ENCODE measurements around the gene DNAH2.
A peak's percentile ranks its signal among the peaks of the same experiment; 100 is the strongest.

DNAH2 gene

DNA sequence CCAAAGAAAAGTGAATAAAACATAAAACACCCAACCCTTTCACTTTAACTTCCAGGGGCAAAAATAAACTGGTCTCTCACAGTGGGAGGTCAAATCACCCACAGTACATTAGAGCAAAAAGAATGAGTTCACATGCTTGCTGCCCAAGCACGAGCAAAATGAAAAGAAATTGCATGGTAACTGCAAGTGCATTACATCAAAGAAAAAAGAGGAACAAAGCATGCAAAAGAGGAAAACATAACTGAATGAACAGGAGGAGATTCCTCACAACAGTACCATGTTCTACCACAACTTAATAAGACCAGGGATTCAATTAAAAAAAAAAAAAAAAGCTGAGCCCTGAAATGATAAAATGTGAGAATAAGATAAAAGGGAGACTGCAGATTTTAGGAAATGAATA, 12.3 kb downstream of the DNAH2 start:
- Histone ChIP-seq H3K9me3 (ENCODE audit: low read depth, low read length) (no peaks in the 10 kb centered on the region), H3K27ac (no peak overlapping the region), H3K4me3 (no peak overlapping the region), H3K36me3 (ENCODE audit: insufficient read depth, low read length) (no peaks in the 10 kb centered on the region), H3K9ac (ENCODE audit: insufficient read length) (no peak overlapping the region)
- no peak for DNase-seq (ENCODE audit: low read depth, low spot score)
- TF ChIP-seq FOXP2 (optimal IDR thresholded peaks at IDR 0.05; ENCODE audit: control extremely low read depth, extremely low read length, insufficient read depth) = no peak
- no peak for TF ChIP-seq POLR2AphosphoS5 (IDR thresholded peaks at IDR 0.05; ENCODE audit: borderline replicate concordance, low read depth, low read length)
- TF ChIP-seq EZH2 (IDR thresholded peaks at IDR 0.05) = no peak

DNA sequence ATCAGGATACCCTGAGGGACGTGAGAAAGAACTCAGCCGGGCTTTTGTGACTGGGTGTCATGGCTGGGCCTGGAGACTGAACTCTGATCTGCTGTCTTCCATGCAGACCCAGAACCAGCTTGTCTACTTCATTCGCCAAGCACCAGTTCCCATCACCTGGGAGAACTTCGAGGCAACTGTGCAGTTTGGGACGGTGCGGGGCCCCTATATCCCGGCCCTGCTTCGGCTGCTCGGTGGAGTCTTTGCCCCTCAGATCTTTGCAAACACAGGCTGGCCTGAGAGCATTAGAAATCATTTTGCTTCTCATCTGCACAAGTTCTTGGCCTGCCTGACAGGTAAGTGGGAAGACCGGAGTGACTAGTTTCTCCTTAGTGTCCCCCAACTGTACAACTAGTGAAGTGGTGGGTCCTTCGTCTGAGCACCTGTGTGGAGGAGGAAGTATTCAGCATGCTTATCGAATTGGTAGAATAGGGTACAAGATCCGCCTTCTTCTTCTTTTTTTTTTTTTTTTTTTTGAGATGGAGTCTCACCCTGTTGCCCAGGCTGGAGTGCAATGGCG, 15.5 kb downstream of the DNAH2 start:
- no peak overlapping the region for H3K9ac ChIP-seq (ENCODE audit: insufficient read length)

DNA sequence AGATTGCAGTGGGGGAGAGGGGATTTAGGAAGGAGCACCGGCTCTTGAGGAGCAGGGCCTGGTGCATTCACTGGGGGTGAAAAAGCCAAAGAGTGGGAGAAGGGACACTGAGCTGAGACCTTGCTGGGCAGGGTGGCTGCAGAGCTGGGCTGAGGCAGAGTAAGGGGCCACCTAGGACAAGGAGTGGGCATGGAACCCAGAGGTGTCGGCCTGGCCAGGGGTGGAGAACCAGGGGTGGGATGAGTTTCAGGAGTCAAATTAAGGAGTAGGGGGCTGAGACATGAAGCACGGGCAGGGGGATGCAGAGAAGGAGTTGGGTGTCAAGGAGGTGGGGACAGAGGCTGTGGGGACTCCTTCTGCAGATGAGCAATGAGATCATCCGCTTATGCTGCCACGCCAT, 20.1 kb downstream of the DNAH2 start:
- Histone ChIP-seq H3K9ac (ENCODE audit: insufficient read length) (no peak overlapping the region), H3K36me3 (ENCODE audit: insufficient read depth, low read length) (no peaks in the 10 kb centered on the region), H3K4me3 (no peak overlapping the region), H3K9me3 (ENCODE audit: low read depth, low read length) (no peaks in the 10 kb centered on the region), H3K27ac (no peak overlapping the region)
- no peak for TF ChIP-seq POLR2AphosphoS5 (IDR thresholded peaks at IDR 0.05; ENCODE audit: borderline replicate concordance, low read depth, low read length)
- TF ChIP-seq FOXP2 (optimal IDR thresholded peaks at IDR 0.05; ENCODE audit: control extremely low read depth, extremely low read length, insufficient read depth) = no peak
- TF ChIP-seq EZH2 (IDR thresholded peaks at IDR 0.05) = no peak
- no peak for DNase-seq (ENCODE audit: low read depth, low spot score)

More for the DNA sequence above, 15.5 kb downstream of the DNAH2 start:
- Histone ChIP-seq H3K4me3 (no peak overlapping the region), H3K27ac (no peak overlapping the region), H3K36me3 (ENCODE audit: insufficient read depth, low read length) (no peaks in the 10 kb centered on the region), H3K9me3 (ENCODE audit: low read depth, low read length) (no peaks in the 10 kb centered on the region)
- DNase-seq (ENCODE audit: low read depth, low spot score) = no peak
- TF ChIP-seq FOXP2 (optimal IDR thresholded peaks at IDR 0.05; ENCODE audit: control extremely low read depth, extremely low read length, insufficient read depth) (no peak), EZH2 (IDR thresholded peaks at IDR 0.05) (no peak), POLR2AphosphoS5 (IDR thresholded peaks at IDR 0.05; ENCODE audit: borderline replicate concordance, low read depth, low read length) (no peak)

DNA sequence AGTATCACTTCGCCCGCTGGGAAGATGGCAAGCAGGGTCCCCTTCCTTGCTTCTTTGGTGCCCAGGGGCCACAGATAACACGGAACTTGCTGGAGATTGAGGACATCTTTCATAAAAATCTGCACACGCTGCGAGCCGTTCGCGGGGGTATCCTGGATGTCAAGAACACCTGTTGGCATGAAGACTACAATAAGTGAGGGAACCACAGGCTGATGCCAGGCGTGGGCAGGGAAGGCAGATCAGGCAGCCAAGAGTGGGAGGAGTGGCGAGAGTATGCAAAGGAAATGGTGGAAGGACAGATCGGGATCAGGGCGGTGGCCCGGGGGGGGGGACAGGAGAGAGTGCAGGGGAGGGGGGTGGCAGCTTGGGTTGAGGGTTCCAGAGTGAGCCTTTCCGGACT, 22.2 kb downstream of the DNAH2 start:
- Histone ChIP-seq H3K9me3 (ENCODE audit: low read depth, low read length) (no peaks in the 10 kb centered on the region), H3K9ac (ENCODE audit: insufficient read length) (no peak overlapping the region), H3K27ac (no peak overlapping the region), H3K4me3 (no peak overlapping the region), H3K36me3 (ENCODE audit: insufficient read depth, low read length) (no peaks in the 10 kb centered on the region)
- no peak for DNase-seq (ENCODE audit: low read depth, low spot score)
- no peak for TF ChIP-seq EZH2 (IDR thresholded peaks at IDR 0.05)
- no peak for TF ChIP-seq POLR2AphosphoS5 (IDR thresholded peaks at IDR 0.05; ENCODE audit: borderline replicate concordance, low read depth, low read length)
- no peak for TF ChIP-seq FOXP2 (optimal IDR thresholded peaks at IDR 0.05; ENCODE audit: control extremely low read depth, extremely low read length, insufficient read depth)

DNA sequence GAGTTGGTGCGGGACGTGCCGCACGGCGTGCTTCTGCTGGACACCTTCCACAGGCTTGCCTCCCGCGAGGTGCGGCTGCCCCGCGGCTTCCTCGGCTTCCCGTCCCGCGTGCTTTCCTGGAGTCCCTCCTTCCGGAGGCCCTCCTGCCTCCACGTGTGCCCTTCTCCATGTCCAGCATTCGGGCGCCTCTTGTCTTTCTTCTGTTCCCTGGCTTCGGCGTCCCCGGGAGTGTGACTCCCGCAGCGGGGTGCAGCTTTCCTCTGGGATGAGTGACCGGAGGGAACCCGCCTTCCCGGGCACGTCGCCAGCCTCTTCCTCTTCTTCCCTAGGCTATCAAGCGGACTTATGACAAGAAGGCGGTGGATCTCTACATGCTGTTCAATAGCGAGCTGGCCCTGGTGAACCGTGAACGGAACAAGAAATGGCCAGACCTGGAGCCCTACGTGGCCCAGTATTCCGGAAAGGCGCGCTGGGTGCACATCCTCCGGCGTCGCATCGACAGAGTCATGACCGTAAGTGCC, 23.0 kb downstream of the DNAH2 start:
- H3K4me3 ChIP-seq = no peak overlapping the region
- H3K27ac ChIP-seq = no peak overlapping the region
- DNase-seq (ENCODE audit: low read depth, low spot score) = no peak

DNA sequence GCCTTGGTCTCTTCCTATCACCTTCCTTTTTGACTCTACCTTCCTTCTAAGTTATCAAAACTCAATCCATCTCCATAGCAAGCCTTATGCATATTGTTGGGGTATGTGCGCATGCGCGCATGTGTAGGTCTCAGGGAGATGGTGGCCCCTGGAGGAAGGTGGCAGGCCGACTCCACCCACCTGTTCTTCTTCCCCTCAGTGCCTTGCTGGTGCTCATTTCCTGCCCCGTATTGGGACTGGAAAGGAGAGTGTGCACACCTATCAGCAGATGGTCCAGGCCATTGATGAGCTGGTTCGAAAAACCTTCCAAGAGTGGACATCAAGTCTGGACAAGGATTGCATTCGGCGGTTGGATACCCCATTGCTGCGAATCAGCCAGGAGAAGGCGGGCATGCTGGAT, 25.2 kb downstream of the DNAH2 start:
- no peaks in the 10 kb centered on the region for H3K36me3 ChIP-seq (ENCODE audit: insufficient read depth, low read length)
- TF ChIP-seq POLR2AphosphoS5 (IDR thresholded peaks at IDR 0.05; ENCODE audit: borderline replicate concordance, low read depth, low read length) = no peak
- no peak for TF ChIP-seq EZH2 (IDR thresholded peaks at IDR 0.05)
- no peak for TF ChIP-seq FOXP2 (optimal IDR thresholded peaks at IDR 0.05; ENCODE audit: control extremely low read depth, extremely low read length, insufficient read depth)
- no peak overlapping the region for H3K9ac ChIP-seq (ENCODE audit: insufficient read length)
- no peak overlapping the region for H3K27ac ChIP-seq
- H3K4me3 ChIP-seq = no peak overlapping the region
- DNase-seq (ENCODE audit: low read depth, low spot score) = no peak
- no peaks in the 10 kb centered on the region for H3K9me3 ChIP-seq (ENCODE audit: low read depth, low read length)

More for the DNA sequence above, 23.0 kb downstream of the DNAH2 start:
- H3K9ac ChIP-seq (ENCODE audit: insufficient read length) = no peak overlapping the region
- no peaks in the 10 kb centered on the region for H3K9me3 ChIP-seq (ENCODE audit: low read depth, low read length)
- H3K36me3 ChIP-seq (ENCODE audit: insufficient read depth, low read length) = no peaks in the 10 kb centered on the region
- TF ChIP-seq FOXP2 (optimal IDR thresholded peaks at IDR 0.05; ENCODE audit: control extremely low read depth, extremely low read length, insufficient read depth) (no peak), EZH2 (IDR thresholded peaks at IDR 0.05) (no peak), POLR2AphosphoS5 (IDR thresholded peaks at IDR 0.05; ENCODE audit: borderline replicate concordance, low read depth, low read length) (no peak)

DNA sequence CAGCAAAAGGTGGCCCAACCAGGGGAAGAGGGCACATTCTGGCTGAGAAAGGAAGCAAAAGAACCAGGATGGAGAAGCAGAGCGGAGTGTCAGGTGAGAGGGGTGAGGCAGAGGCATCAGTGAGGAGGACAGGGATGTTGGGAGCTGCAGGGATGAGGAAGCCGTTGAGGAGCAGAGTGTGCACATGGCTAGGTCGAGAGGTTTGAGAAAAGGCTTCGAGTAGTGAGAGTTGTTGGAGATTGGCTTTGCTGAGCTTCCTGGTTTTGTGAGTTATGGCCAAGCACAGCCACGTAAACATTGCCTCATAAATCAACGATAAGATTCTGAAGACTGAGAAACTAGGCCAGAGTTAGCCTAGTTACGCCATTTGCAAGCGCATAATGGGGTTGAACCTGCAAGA, 26.9 kb downstream of the DNAH2 start:
- no peaks in the 10 kb centered on the region for H3K9me3 ChIP-seq (ENCODE audit: low read depth, low read length)
- no peak for DNase-seq (ENCODE audit: low read depth, low spot score)
- no peak overlapping the region for H3K27ac ChIP-seq
- no peaks in the 10 kb centered on the region for H3K36me3 ChIP-seq (ENCODE audit: insufficient read depth, low read length)
- TF ChIP-seq POLR2AphosphoS5 (IDR thresholded peaks at IDR 0.05; ENCODE audit: borderline replicate concordance, low read depth, low read length) (no peak), FOXP2 (optimal IDR thresholded peaks at IDR 0.05; ENCODE audit: control extremely low read depth, extremely low read length, insufficient read depth) (no peak), EZH2 (IDR thresholded peaks at IDR 0.05) (no peak)
- H3K9ac ChIP-seq (ENCODE audit: insufficient read length) = no peak overlapping the region
- no peak overlapping the region for H3K4me3 ChIP-seq

DNA sequence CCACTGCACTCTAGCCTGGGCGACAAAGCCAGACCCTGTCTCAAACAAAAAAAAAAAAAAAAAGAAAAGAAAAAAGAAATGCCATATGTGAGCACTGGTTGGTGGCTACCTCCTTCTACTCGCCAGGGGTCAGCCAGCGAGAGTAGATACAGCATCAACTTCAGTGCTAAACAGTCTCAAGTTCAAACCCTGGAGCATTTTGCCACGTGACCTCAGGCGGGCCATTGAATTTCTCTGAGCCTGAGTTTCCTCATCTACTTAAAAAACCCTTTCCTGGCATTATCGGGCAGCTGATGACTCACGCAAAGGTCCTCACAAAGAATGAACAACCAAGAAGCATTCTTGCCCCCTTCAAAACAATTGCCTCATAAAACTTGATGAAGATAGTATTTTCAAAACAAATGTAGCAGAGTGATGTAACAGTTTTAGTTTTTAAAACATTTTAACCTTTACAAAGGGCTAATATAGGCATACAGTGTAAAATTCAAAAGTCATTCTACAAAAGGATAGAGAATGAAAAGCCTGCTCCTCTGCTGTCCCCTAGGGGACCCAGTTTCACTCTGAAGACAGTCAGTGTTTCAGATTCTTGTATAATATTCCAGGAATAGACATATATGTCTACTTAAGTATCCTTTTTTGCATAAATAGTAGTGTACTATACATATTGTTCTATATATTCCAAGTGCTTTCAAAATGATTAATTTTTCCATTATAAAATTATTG, 28.4 kb downstream of the DNAH2 start:
- Histone ChIP-seq H3K36me3 (ENCODE audit: insufficient read depth, low read length) (no peaks in the 10 kb centered on the region), H3K9me3 (ENCODE audit: low read depth, low read length) (no peaks in the 10 kb centered on the region), H3K9ac (ENCODE audit: insufficient read length) (no peak overlapping the region), H3K27ac (peak overlapping the region; percentile 62), H3K4me3 (no peak overlapping the region)
- no peak for DNase-seq (ENCODE audit: low read depth, low spot score)
- no peak for TF ChIP-seq EZH2 (IDR thresholded peaks at IDR 0.05)

Measured in SK-N-MC (cell line).